ENCODE results near the gene TMX1.

TMX1 gene

GRCh38 chr14:51293149-51293911, 53.3 kb downstream of the TMX1 start:
- no peak for DNase-seq (ENCODE audit: low read depth in 2 of 2)

GRCh38 chr14:51293912-51294389, 53.9 kb downstream of the TMX1 start:
- no peak for DNase-seq (ENCODE audit: low read depth in 2 of 2)

- no peak for DNase-seq (ENCODE audit: low read depth in 2 of 2)
Measured at GRCh38 chr14:51294951-51295525, 55.0 kb downstream of the TMX1 start.

GRCh38 chr14:51295646-51296263, 55.7 kb downstream of the TMX1 start:
- no peak for DNase-seq (ENCODE audit: low read depth in 2 of 2)

- no peak for DNase-seq (ENCODE audit: low read depth in 2 of 2)
Measured at GRCh38 chr14:51297066-51297465, 57.0 kb downstream of the TMX1 start.

GRCh38 chr14:51298895-51299294, 58.8 kb downstream of the TMX1 start:
- no peak for DNase-seq (ENCODE audit: low read depth in 2 of 2)

- DNase-seq (ENCODE audit: low read depth in 2 of 2), result no peak
Measured at GRCh38 chr14:51302295-51303030, 62.4 kb downstream of the TMX1 start.

- no peak for DNase-seq (ENCODE audit: low read depth in 2 of 2)
Measured at GRCh38 chr14:51304438-51304837, 64.4 kb downstream of the TMX1 start.

- DNase-seq (ENCODE audit: low read depth in 2 of 2), result no peak
Measured at GRCh38 chr14:51304941-51305340, 64.9 kb downstream of the TMX1 start.

- no peak for DNase-seq (ENCODE audit: low read depth in 2 of 2)
Measured at GRCh38 chr14:51305751-51306150, 65.7 kb downstream of the TMX1 start.
